Suprapubic skin (tissue), 4 donors: Measurements from ENCODE around the gene PSME1. TPM values are rescaled to one million over a fixed set of nuclear protein-coding genes. Genes with fewer than 3 reads are reported as not detected.

ENCODE experiments used
- DNase-seq, 2 donors: peaks; one replicate each; pipeline ENCODE4 v3.0.0-alpha.2; 2019; ENCODE audit warnings: low spot score in 2 of 2
- H3K27ac ChIP-seq: fragments of 200-600 bp; sonication (generic); one replicate; pipeline ENCODE4 v1.5.1; 2019
- H3K27me3 ChIP-seq: fragments of 200-600 bp; sonication (generic); one replicate; pipeline ENCODE4 v1.5.1; 2019
- H3K36me3 ChIP-seq: fragments of 200-600 bp; sonication (generic); one replicate; pipeline ENCODE4 v1.5.1; 2019
- H3K4me1 ChIP-seq: fragments of 200-600 bp; sonication (generic); one replicate; pipeline ENCODE4 v1.5.1; 2019
- H3K4me3 ChIP-seq: fragments of 200-600 bp; sonication (generic); one replicate; pipeline ENCODE4 v1.5.1; 2019; ENCODE audit warnings: mild to moderate bottlenecking
- H3K9me3 ChIP-seq: fragments of 200-600 bp; sonication (generic); one replicate; pipeline ENCODE4 v1.5.1; 2019
- CTCF ChIP-seq, 2 donors: fragments of 200-600 bp in 1 of 2; fragments of 450-650 bp in 1 of 2; sonication (generic) in 1 of 2; IDR thresholded peaks; one replicate each; pipeline ENCODE4 v1.5.1; 2016 to 2019; ENCODE audit warnings: antibody characterized with exemption in 2 of 2, mild to moderate bottlenecking in 1 of 2, moderate library complexity in 1 of 2
- EP300 ChIP-seq: sonication (generic); formaldehyde crosslinking; IDR thresholded peaks from one replicate; pipeline ENCODE4 v1.6.1; 2017; ENCODE audit warnings: antibody characterized with exemption
- POLR2A ChIP-seq, 2 donors: fragments of 450-650 bp; IDR thresholded peaks; one replicate each; pipeline ENCODE4 v1.6.1; 2017; ENCODE audit warnings: antibody characterized with exemption in 2 of 2, mild to moderate bottlenecking in 2 of 2, moderate library complexity in 2 of 2
- POLR2AphosphoS5 ChIP-seq, 3 donors: sonication (generic); formaldehyde crosslinking; IDR thresholded peaks; one replicate each; pipeline ENCODE4 v1.6.1; 2017; ENCODE audit warnings: antibody characterized with exemption in 3 of 3
- WGBS: methylation state at CpG from one replicate; pipeline ENCODE4 v1.1.5; 2018; 5-methylcytosine and 5-hydroxymethylcytosine counted together
- total RNA-seq, 4 donors: library from RNA; depleted of rRNA; stranded (reverse); fragments of >200 nt; gene quantifications; one replicate each; pipeline ENCODE4 v1.1.0, GENCODE V29; 2016

The PSME1 gene
- total RNA-seq, result 100 to 1,000 TPM in 2 of 4 donors, 10 to 100 TPM in 2; 72.3 to 113 (median 91.1) TPM

- Histone ChIP-seq H3K27ac (peak within 1 kb of the TSS; percentile 93), H3K36me3 (peaks cover 22% of the 10 kb centered on the region), H3K9me3 (no peaks in the 10 kb centered on the region), H3K4me1 (peaks cover 57% of the 10 kb centered on the region), H3K4me3 (peak within 1 kb of the TSS; percentile 99), H3K27me3 (no peaks in the 10 kb centered on the region)
- TF ChIP-seq POLR2A (IDR thresholded peaks at IDR 0.05) (no peak), EP300 (no peak), POLR2AphosphoS5 (IDR thresholded peaks at IDR 0.05) (peak in 2 of 3 donors; percentile 8 to 13), CTCF (IDR thresholded peaks at IDR 0.05) (no peak)
- WGBS, result 0% methylated on average over 45 of the region's 75 CpGs
- peak; percentile 94 to 97 for DNase-seq
Measured at GRCh38 chr14:24135834-24136683, at the start of gene PSME1. PSME1 (plus strand) TSS chr14:24136194; CDS start chr14:24136263, 69 bp downstream.

- no peak for TF ChIP-seq POLR2AphosphoS5 (IDR thresholded peaks at IDR 0.05)
- TF ChIP-seq POLR2A (IDR thresholded peaks at IDR 0.05), result no peak
- no peak for TF ChIP-seq EP300
- TF ChIP-seq CTCF (IDR thresholded peaks at IDR 0.05), result no peak
- Histone ChIP-seq H3K4me1 (peaks cover 1% of the 10 kb centered on the region), H3K4me3 (no peak overlapping the region), H3K9me3 (no peaks in the 10 kb centered on the region), H3K27ac (no peak overlapping the region), H3K27me3 (no peaks in the 10 kb centered on the region), H3K36me3 (no peaks in the 10 kb centered on the region)
- DNase-seq, result no peak
- 91% methylated on average over 1 of the region's 1 CpG for WGBS
Measured at GRCh38 chr14:24087004-24087403, 49.0 kb upstream of the PSME1 start.

GRCh38 chr14:24088095-24088494, 47.9 kb upstream of the PSME1 start:
- no peaks in the 10 kb centered on the region for H3K36me3 ChIP-seq
- H3K27ac ChIP-seq, result no peak overlapping the region
- no peak overlapping the region for H3K4me3 ChIP-seq
- no peaks in the 10 kb centered on the region for H3K27me3 ChIP-seq
- no peak for DNase-seq
- H3K9me3 ChIP-seq, result no peaks in the 10 kb centered on the region
- TF ChIP-seq POLR2A (IDR thresholded peaks at IDR 0.05) (no peak), EP300 (no peak), CTCF (IDR thresholded peaks at IDR 0.05) (no peak), POLR2AphosphoS5 (IDR thresholded peaks at IDR 0.05) (no peak)
- 96% methylated on average over 2 of the region's 2 CpGs for WGBS
- peaks cover 12% of the 10 kb centered on the region for H3K4me1 ChIP-seq

- H3K9me3 ChIP-seq, result no peaks in the 10 kb centered on the region
- no peak overlapping the region for H3K27ac ChIP-seq
- peaks cover 25% of the 10 kb centered on the region for H3K4me1 ChIP-seq
- WGBS, result 89% methylated on average over 6 of the region's 6 CpGs
- TF ChIP-seq POLR2AphosphoS5 (IDR thresholded peaks at IDR 0.05) (no peak), CTCF (IDR thresholded peaks at IDR 0.05) (no peak), EP300 (no peak), POLR2A (IDR thresholded peaks at IDR 0.05) (no peak)
- H3K27me3 ChIP-seq, result no peaks in the 10 kb centered on the region
- H3K36me3 ChIP-seq, result no peaks in the 10 kb centered on the region
- H3K4me3 ChIP-seq, result no peak overlapping the region
- DNase-seq, result no peak
Measured at GRCh38 chr14:24089890-24090289, 46.1 kb upstream of the PSME1 start.

GRCh38 chr14:24092110-24092504, 43.9 kb upstream of the PSME1 start:
- H3K4me1 ChIP-seq, result peaks cover 35% of the 10 kb centered on the region
- TF ChIP-seq POLR2AphosphoS5 (IDR thresholded peaks at IDR 0.05), result no peak
- TF ChIP-seq POLR2A (IDR thresholded peaks at IDR 0.05), result no peak
- no peak for TF ChIP-seq CTCF (IDR thresholded peaks at IDR 0.05)
- no peak for TF ChIP-seq EP300
- no peak overlapping the region for H3K4me3 ChIP-seq
- H3K27ac ChIP-seq, result no peak overlapping the region
- no peak for DNase-seq
- no peaks in the 10 kb centered on the region for H3K9me3 ChIP-seq
- H3K27me3 ChIP-seq, result no peaks in the 10 kb centered on the region
- no peaks in the 10 kb centered on the region for H3K36me3 ChIP-seq
